ENCODE measurements around the gene CDK11B.

CDK11B gene

GRCh38 chr1:1629430-1630190 is 29.2 kb downstream of the CDK11B start:
- H3K27ac Mint-ChIP-seq, result peak overlapping the region; percentile 47
- DNase-seq, result no peak

GRCh38 chr1:1628754-1629429 is 29.9 kb downstream of the CDK11B start:
- peak overlapping the region; percentile 77 for H3K27ac Mint-ChIP-seq
- peaks cover 9 to 11% of the 10 kb centered on the region in 2 donors for H3K27me3 Mint-ChIP-seq
- peaks cover 0 to 2% of the 10 kb centered on the region in 2 donors for H3K9me3 Mint-ChIP-seq
- H3K36me3 Mint-ChIP-seq, result peaks cover 2 to 8% of the 10 kb centered on the region in 2 donors
- H3K4me1 Mint-ChIP-seq, result peaks cover 4 to 5% of the 10 kb centered on the region in 2 donors
- DNase-seq (no peak), ATAC-seq (replicated peaks) (no peak)
- peak overlapping the region in 1 of 2 donors; percentile 55 for H3K4me3 Mint-ChIP-seq

More at GRCh38 chr1:1629430-1630190, 29.2 kb downstream of the CDK11B start:
- peaks cover 2 to 7% of the 10 kb centered on the region in 2 donors for H3K36me3 Mint-ChIP-seq
- peak overlapping the region; percentile 50 to 56 for H3K4me3 Mint-ChIP-seq
- H3K4me1 Mint-ChIP-seq, result peaks cover 4 to 5% of the 10 kb centered on the region in 2 donors
- peak; percentile 1 to 15 for ATAC-seq (replicated peaks)
- peaks cover 0 to 2% of the 10 kb centered on the region in 2 donors for H3K9me3 Mint-ChIP-seq
- H3K27me3 Mint-ChIP-seq, result peaks cover 9 to 11% of the 10 kb centered on the region in 2 donors

GRCh38 chr1:1627829-1628753 is 30.7 kb downstream of the CDK11B start:
- no peak for DNase-seq
- Mint-ChIP-seq H3K27ac (peak overlapping the region; percentile 77), H3K9me3 (peaks cover 0 to 2% of the 10 kb centered on the region in 2 donors), H3K4me1 (peaks cover 4 to 5% of the 10 kb centered on the region in 2 donors), H3K4me3 (peak overlapping the region in 1 of 2 donors; percentile 55), H3K36me3 (peaks cover 2 to 8% of the 10 kb centered on the region in 2 donors), H3K27me3 (peaks cover 9 to 11% of the 10 kb centered on the region in 2 donors)
- no peak for ATAC-seq (replicated peaks)

- H3K4me3 Mint-ChIP-seq, result no peak overlapping the region
- H3K9me3 Mint-ChIP-seq, result peaks cover 0 to 2% of the 10 kb centered on the region in 2 donors
- ATAC-seq (replicated peaks) (no peak), DNase-seq (no peak)
- H3K27ac Mint-ChIP-seq, result no peak overlapping the region
- H3K4me1 Mint-ChIP-seq, result peaks cover 5 to 6% of the 10 kb centered on the region in 2 donors
- H3K36me3 Mint-ChIP-seq, result peaks cover 2 to 11% of the 10 kb centered on the region in 2 donors
- peaks cover 9 to 11% of the 10 kb centered on the region in 2 donors for H3K27me3 Mint-ChIP-seq
Observed at GRCh38 chr1:1627261-1627828, 31.5 kb downstream of the CDK11B start.

GRCh38 chr1:1626207-1627141 is 32.3 kb downstream of the CDK11B start:
- no peak for ATAC-seq (replicated peaks)
- no peak overlapping the region for H3K27ac Mint-ChIP-seq

GRCh38 chr1:1625824-1626206 is 33.0 kb downstream of the CDK11B start:
- Mint-ChIP-seq H3K27ac (no peak overlapping the region), H3K27me3 (peaks cover 4 to 5% of the 10 kb centered on the region in 2 donors), H3K4me1 (peaks cover 5% of the 10 kb centered on the region in 2 donors)

More at GRCh38 chr1:1626207-1627141, 32.3 kb downstream of the CDK11B start:
- H3K36me3 Mint-ChIP-seq, result peaks cover 2 to 11% of the 10 kb centered on the region in 2 donors
- no peak overlapping the region for H3K4me3 Mint-ChIP-seq
- DNase-seq, result no peak
- peaks cover 0 to 2% of the 10 kb centered on the region in 2 donors for H3K9me3 Mint-ChIP-seq
- H3K27me3 Mint-ChIP-seq, result peaks cover 6 to 8% of the 10 kb centered on the region in 2 donors
- peaks cover 5% of the 10 kb centered on the region in 2 donors for H3K4me1 Mint-ChIP-seq

GRCh38 chr1:1625404-1625775 is 33.4 kb downstream of the CDK11B start:
- Mint-ChIP-seq H3K4me1 (peaks cover 5% of the 10 kb centered on the region in 2 donors), H3K27me3 (peaks cover 3 to 4% of the 10 kb centered on the region in 2 donors), H3K27ac (no peak overlapping the region), H3K36me3 (peaks cover 2 to 10% of the 10 kb centered on the region in 2 donors), H3K9me3 (peaks cover 0 to 2% of the 10 kb centered on the region in 2 donors), H3K4me3 (no peak overlapping the region)
- DNase-seq, result no peak
- no peak for ATAC-seq (replicated peaks)

More at GRCh38 chr1:1625824-1626206, 33.0 kb downstream of the CDK11B start:
- peaks cover 0 to 2% of the 10 kb centered on the region in 2 donors for H3K9me3 Mint-ChIP-seq
- DNase-seq, result no peak
- H3K4me3 Mint-ChIP-seq, result no peak overlapping the region
- peaks cover 2 to 11% of the 10 kb centered on the region in 2 donors for H3K36me3 Mint-ChIP-seq
- no peak for ATAC-seq (replicated peaks)

GRCh38 chr1:1624443-1625403 is 34.1 kb downstream of the CDK11B start:
- no peak for ATAC-seq (replicated peaks)
- Mint-ChIP-seq H3K27ac (no peak overlapping the region), H3K36me3 (peaks cover 0 to 7% of the 10 kb centered on the region in 2 donors), H3K4me3 (no peak overlapping the region), H3K27me3 (no peaks in the 10 kb centered on the region), H3K9me3 (no peaks in the 10 kb centered on the region), H3K4me1 (peaks cover 3 to 4% of the 10 kb centered on the region in 2 donors)
- DNase-seq, result no peak

GRCh38 chr1:1623631-1624442 is 35.0 kb downstream of the CDK11B start:
- H3K4me1 Mint-ChIP-seq, result peaks cover 3 to 4% of the 10 kb centered on the region in 2 donors
- H3K4me3 Mint-ChIP-seq, result no peak overlapping the region
- H3K27ac Mint-ChIP-seq, result no peak overlapping the region
- H3K36me3 Mint-ChIP-seq, result peaks cover 4 to 8% of the 10 kb centered on the region in 2 donors
- ATAC-seq (replicated peaks) (no peak), DNase-seq (no peak)
- no peaks in the 10 kb centered on the region for H3K27me3 Mint-ChIP-seq
- no peaks in the 10 kb centered on the region for H3K9me3 Mint-ChIP-seq

GRCh38 chr1:1623181-1623630 is 35.6 kb downstream of the CDK11B start:
- no peaks in the 10 kb centered on the region for H3K27me3 Mint-ChIP-seq
- no peak overlapping the region for H3K27ac Mint-ChIP-seq
- H3K4me3 Mint-ChIP-seq, result no peak overlapping the region
- ATAC-seq (replicated peaks), result no peak
- peaks cover 3 to 4% of the 10 kb centered on the region in 2 donors for H3K4me1 Mint-ChIP-seq
- H3K9me3 Mint-ChIP-seq, result no peaks in the 10 kb centered on the region
- peaks cover 6 to 10% of the 10 kb centered on the region in 2 donors for H3K36me3 Mint-ChIP-seq
- no peak for DNase-seq

- no peaks in the 10 kb centered on the region for H3K27me3 Mint-ChIP-seq
- peaks cover 6 to 10% of the 10 kb centered on the region in 2 donors for H3K36me3 Mint-ChIP-seq
- no peak overlapping the region for H3K4me3 Mint-ChIP-seq
- DNase-seq (no peak), ATAC-seq (replicated peaks) (no peak)
- H3K27ac Mint-ChIP-seq, result no peak overlapping the region
- H3K4me1 Mint-ChIP-seq, result peaks cover 3 to 4% of the 10 kb centered on the region in 2 donors
- no peaks in the 10 kb centered on the region for H3K9me3 Mint-ChIP-seq
Observed at GRCh38 chr1:1622788-1623094, 36.1 kb downstream of the CDK11B start.

All from stimulated activated naive B cell treated with anti-CD40 and anti-IgM and Interleukin-4, amounts not matched to agents 10 μg/mL and 1 μg/mL and 100 μg/mL, for 72 hours (primary cell).